Measurements from ENCODE around the gene C3orf22. TPM values are rescaled to one million over a fixed set of nuclear protein-coding genes. Genes with fewer than 3 reads are reported as not detected.

C3orf22 gene
- total and polyA plus RNA-seq, 9 of the 15 experiments (the other 6 are each of a cell fraction or from before 2014, with no cell fraction given) = not detected

- TF ChIP-seq HDAC3 (IDR thresholded peaks at IDR 0.05; ENCODE audit: borderline replicate concordance, partially characterized antibody) (no peak), RNF2 (IDR thresholded peaks at IDR 0.05) (no peak), PATZ1 (CRISPR knock-in tag; IDR thresholded peaks at IDR 0.05; ENCODE audit: borderline replicate concordance) (no peak), ZBTB11 (CRISPR knock-in tag; IDR thresholded peaks at IDR 0.05) (no peak), ZKSCAN8 (CRISPR knock-in tag; IDR thresholded peaks at IDR 0.05) (no peak)
These were observed 32.7 kb downstream of the C3orf22 start (continued) for GRCh38 chr3:126525853-126526667.

Measured in K562 (cell line).